ENCODE measurements around the gene NR6A1. TPM values are rescaled to one million over a fixed set of nuclear protein-coding genes. Genes with fewer than 3 reads are reported as not detected.

The NR6A1 gene
- polyA plus RNA-seq, 4 donors, result 0.30 to 1.4 (median 1.0) TPM

GRCh38 chr9:124695280-124695890 lies 75.7 kb downstream of the NR6A1 start:
- no peak for DNase-seq (ENCODE audit: low read depth in 4 of 4, low spot score in 3 of 4)

- no peak for DNase-seq (ENCODE audit: low read depth in 4 of 4, low spot score in 3 of 4)
Measured at GRCh38 chr9:124694414-124695279, 76.5 kb downstream of the NR6A1 start.

DNA sequence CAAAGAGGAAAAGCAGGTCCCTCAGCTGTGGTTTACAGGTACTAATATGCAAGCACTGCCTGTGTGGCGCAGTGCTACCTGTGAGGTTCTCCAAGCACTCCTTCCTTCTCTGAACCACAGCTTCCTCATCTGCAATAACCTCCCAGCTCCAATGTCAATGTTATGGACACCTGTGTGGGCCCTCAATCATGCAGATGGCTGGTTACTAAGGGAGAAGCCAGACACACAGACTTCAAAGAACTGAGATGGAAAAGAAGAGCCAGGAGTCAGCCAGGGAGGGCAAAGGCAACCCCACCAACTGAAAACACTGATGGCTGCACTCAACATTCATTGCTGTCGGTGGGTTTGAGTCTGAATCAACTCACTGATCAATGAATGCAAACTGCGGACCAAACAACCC lies 77.7 kb downstream of the NR6A1 start:
- no peak for DNase-seq (ENCODE audit: low read depth in 4 of 4, low spot score in 3 of 4)

GRCh38 chr9:124688238-124688904 lies 82.7 kb downstream of the NR6A1 start:
- no peak for DNase-seq (ENCODE audit: low read depth in 4 of 4, low spot score in 3 of 4)

DNA sequence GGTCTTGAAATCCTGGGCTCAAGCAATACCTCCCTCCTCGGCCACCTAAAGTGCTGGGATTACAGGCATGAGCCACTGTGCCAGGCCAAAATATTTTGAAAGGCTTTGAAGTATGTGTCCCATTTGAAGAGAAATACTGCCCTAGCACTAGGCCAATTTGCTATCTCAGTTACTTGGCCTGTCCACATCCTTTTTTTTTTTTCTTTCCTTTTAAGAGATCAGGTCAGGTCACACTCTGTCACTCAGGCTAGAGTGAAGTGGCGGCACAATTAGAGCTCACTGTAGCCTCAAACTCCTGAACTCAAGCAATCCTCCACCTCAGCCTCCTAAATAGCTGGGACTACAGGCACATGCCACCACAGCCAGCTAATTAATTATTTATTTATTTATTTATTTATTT lies 84.2 kb downstream of the NR6A1 start:
- DNase-seq (ENCODE audit: low read depth in 4 of 4, low spot score in 3 of 4), result no peak

- no peak for DNase-seq (ENCODE audit: low read depth in 4 of 4, low spot score in 3 of 4)
Measured at GRCh38 chr9:124685217-124685616, 85.9 kb downstream of the NR6A1 start.

DNA sequence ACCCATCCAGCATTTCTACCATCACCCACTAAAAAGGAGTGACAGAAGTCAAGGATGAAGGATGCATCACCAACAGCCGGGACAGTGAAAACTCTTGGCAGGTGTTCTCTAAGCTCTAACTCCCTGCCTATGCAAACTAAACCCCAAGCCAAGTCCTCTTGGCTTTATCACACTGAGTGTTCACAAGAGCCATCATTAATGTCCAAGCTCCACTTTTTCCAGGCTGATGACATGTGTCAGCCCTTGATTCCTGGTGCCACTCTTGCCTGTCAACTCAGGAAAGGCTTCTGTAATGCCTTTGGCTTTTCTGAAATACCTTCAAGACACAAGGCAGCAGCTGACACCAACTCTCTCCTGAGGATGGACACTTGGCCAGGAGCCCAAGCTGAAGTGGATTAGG lies 86.9 kb downstream of the NR6A1 start:
- DNase-seq (ENCODE audit: low read depth in 4 of 4, low spot score in 3 of 4), result no peak

- no peak for DNase-seq (ENCODE audit: low read depth in 4 of 4, low spot score in 3 of 4)
Measured at GRCh38 chr9:124683043-124683442, 88.1 kb downstream of the NR6A1 start.

DNA sequence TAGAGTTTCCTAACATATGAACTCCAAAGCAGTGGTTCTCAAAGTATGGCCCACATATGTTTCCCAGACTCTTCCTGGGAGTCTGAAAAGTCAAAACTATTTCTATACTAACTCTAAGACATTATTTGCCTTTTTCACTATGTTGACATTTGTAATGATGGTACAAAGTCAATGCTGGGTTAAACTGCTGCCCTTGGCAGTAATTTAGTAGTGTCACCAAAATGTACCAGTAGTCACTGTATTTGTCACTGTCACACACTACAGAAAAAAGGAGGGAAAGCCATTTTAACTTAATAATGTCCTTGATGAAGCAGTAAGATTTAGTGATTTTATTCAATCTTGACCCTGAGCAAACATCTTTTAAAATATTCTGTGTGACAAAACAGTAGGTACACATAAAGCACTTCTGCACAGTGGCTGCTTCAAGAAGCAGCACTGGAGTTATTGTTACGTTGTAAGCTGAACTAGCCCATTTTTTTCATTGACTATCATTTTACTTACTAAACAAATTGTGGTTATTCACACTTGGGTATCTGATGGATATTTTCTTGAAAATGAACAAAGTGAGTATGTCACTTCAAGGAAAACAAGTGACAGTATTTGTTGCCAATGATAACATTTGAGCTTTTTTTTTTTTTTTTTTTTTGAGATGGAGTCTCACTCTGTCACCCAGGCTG lies 90.3 kb downstream of the NR6A1 start:
- no peak for DNase-seq (ENCODE audit: low read depth in 4 of 4, low spot score in 3 of 4)

- no peak for DNase-seq (ENCODE audit: low read depth in 4 of 4, low spot score in 3 of 4)
Measured at GRCh38 chr9:124680049-124680448, 91.1 kb downstream of the NR6A1 start.

DNA sequence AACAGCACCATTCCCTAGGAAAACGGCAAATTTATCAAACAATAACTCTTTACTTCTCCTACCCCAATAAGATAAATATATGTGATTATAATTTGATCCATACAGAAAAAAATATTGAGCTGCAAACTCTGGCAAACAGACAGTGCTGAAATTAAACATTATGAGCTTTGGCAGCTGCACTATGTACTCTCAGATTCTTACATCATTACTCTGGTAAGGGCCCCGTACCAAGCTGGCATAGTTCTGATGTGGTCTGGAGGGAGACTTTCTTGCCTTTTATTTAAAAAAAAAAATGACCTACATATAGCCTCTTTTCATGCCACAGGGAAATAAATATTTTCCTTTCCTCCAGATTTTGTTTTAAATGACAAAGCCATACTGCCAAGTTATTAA lies 95.0 kb downstream of the NR6A1 start:
- no peak for DNase-seq (ENCODE audit: low read depth in 4 of 4, low spot score in 3 of 4)

GRCh38 chr9:124675261-124676158 lies 95.6 kb downstream of the NR6A1 start:
- DNase-seq (ENCODE audit: low read depth in 4 of 4, low spot score in 3 of 4), result no peak

GRCh38 chr9:124674651-124675050 lies 96.5 kb downstream of the NR6A1 start:
- no peak for DNase-seq (ENCODE audit: low read depth in 4 of 4, low spot score in 3 of 4)

DNA sequence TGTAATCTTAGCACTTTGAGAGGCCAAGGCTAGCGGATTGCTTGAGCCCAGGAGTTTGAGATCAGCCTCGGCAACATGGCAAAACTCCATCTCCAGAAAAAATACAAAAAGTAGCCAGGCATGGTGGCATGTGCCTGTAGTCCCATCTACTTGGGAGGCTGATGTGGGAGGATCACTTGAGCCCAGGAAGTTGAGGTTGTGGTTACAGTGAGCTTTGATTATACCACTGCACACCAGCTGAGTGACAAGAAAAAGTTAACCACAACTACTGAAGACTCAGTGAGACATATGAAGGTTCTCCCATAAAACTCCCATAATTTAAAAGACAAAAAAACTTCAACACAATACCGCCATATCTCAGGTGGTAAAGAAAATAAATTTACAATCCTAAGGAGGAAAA lies 98.0 kb downstream of the NR6A1 start:
- DNase-seq (ENCODE audit: low read depth in 4 of 4, low spot score in 3 of 4), result no peak

DNA sequence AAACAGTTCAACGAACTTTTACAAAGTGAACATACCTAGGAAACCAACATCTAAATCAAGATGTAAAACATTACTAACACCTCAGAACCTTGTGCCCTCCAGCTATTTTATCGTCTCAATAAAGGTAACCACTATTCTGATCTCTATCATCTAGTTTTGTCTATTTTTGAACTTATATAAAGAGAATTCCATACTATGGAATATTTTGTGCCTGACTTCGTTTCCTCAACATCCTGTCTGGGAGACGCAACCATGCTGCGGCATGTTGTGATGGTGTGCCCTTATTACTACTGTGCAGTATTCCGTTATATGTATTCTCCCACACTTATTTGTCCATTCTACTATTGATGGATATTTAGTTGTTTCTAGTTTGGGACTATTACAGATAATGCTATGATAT lies 99.2 kb downstream of the NR6A1 start:
- DNase-seq (ENCODE audit: low read depth in 4 of 4, low spot score in 3 of 4), result no peak

DNA sequence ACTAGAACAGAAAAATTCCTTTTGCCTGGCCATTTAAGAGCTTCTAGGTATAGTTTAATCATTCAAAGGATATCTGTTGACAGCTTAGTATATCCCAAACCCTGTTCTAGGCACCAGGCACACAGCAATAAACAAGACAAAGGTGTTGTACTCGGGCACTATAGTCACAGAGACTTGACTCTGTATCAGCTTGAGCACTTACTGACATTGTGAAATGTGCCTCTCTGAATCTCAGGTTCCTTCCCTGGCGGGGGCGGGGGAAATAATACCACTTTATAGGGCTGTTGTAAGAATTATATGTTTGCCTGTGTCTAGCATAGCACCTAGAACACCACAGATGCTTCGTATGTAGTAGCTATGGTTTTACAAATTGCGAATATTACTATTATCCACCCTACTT lies 104.5 kb downstream of the NR6A1 start:
- no peak for DNase-seq (ENCODE audit: low read depth in 4 of 4, low spot score in 3 of 4)

- no peak for DNase-seq (ENCODE audit: low read depth in 4 of 4, low spot score in 3 of 4)
Measured at GRCh38 chr9:124665391-124666058, 105.6 kb downstream of the NR6A1 start.

DNA sequence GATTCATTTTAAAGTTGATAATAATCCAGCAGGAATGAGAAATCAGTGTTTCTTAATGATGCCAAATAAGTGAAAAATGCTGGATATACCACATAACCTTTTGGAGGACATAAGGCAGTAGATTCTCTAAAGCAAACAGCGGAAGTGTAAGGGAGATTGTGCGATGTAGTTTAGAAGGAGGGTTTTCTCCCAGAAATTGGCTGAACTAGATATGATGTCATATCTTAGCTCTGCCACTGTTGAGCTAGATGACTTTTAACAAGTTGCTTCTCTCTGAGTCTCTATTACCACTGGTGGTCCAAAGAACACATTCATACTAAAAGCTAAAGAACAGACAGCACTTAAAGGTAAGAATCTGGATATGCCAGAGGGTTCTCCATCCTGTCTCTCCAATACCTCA lies 107.0 kb downstream of the NR6A1 start:
- DNase-seq (ENCODE audit: low read depth in 4 of 4, low spot score in 3 of 4), result no peak

GRCh38 chr9:124663046-124663961 lies 107.8 kb downstream of the NR6A1 start:
- no peak for DNase-seq (ENCODE audit: low read depth in 4 of 4, low spot score in 3 of 4)

Measured in left renal pelvis (tissue), 4 donors.